ENCODE results near the gene RNU1-2.
"Not testable (repeated sequence)": the region's sequence is repeated elsewhere in the genome, so short reads cannot be mapped to it uniquely, and the experiment has no call there.

RNU1-2 gene

DNA sequence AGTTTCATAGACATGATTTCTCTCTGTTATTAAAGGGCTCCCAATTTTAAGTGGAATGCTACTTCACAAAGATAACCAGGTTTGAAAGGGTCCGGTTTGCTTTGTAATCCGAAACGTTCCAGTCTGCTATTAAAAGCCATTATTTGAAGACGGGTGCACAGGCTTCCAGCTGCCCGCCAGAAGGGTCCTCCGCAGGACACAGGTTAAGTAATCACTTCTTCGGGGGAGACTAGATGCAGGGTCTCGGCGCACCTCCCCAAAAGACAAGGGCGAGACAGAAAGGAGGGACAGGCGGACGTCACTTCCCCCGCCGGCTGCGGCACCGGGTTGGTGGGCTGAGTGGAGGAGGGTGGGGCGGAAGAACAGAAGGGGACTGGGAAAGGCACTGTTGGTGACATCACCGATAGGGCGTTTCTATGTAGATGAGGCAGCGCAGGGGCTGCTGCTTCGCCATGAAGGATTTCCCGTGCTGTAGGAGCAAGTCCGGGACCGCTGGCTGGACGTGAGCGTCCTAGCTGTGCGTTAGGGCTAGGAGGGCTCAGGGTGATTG, 8.9 kb downstream of the RNU1-2 start:
- Histone ChIP-seq H3K27me3 (ENCODE audit: low read depth, low read length) (no peaks in the 10 kb centered on the region), H3K4me1 (ENCODE audit: control insufficient read depth in 1 of 2, insufficient read depth in 2 of 2, low read length in 2 of 2) (peaks cover 0 to 10% of the 10 kb centered on the region in 2 donors)

DNA sequence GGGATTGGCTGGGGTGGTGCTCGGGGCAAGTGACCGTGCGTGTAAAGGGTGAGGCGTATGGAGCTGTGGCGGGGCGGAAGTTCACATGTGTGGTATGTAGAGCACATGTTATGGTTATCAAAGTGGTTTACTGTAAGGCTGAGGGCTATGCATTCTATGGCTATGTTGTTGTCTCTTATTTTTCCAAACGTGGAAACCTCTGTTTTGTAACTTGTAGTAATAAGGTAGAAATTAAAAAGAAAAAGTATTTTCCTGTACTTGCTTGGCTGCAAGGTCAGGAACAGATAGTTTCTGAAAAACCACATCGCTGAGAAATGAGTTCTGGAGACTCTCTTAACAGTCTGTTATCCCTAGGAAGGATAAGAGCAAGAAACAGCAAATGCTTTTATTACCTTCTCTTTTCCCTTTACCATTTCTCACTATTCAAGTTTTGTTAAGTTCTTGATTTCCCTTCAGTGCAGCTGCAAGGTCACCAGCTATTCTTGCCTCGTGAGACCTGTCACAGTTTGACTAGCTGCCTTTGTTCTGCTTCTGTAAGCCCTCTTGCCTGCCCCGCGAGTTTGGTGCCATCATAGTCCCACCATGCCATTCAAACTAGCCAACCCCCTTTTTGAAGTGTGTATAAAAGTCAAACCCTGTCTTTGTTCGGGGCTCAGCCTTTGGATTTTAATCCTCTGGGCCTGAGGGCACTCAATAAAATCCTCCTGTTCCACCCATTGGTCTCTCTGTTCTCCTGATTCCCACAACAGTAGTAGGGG, 9.5 kb downstream of the RNU1-2 start:
- H3K27ac ChIP-seq (ENCODE audit: low read length): peak overlapping the region; percentile 98
- H3K9me3 ChIP-seq (ENCODE audit: control insufficient read depth in 1 of 2, low read length in 2 of 2): no peaks in the 10 kb centered on the region
- peaks cover 0 to 3% of the 10 kb centered on the region in 2 donors for H3K36me3 ChIP-seq (ENCODE audit: control insufficient read depth in 1 of 2, insufficient read depth in 2 of 2, low read length in 2 of 2)
- peak overlapping the region; percentile 62 to 79 for H3K4me3 ChIP-seq (ENCODE audit: low read depth in 1 of 2, low read length in 2 of 2)
- H3K4me1 ChIP-seq (ENCODE audit: control insufficient read depth in 1 of 2, insufficient read depth in 2 of 2, low read length in 2 of 2): peaks cover 0 to 10% of the 10 kb centered on the region in 2 donors
- H3K27me3 ChIP-seq (ENCODE audit: low read depth, low read length): no peaks in the 10 kb centered on the region

More for the DNA sequence above, 8.9 kb downstream of the RNU1-2 start:
- Histone ChIP-seq H3K36me3 (ENCODE audit: control insufficient read depth in 1 of 2, insufficient read depth in 2 of 2, low read length in 2 of 2) (peaks cover 0 to 3% of the 10 kb centered on the region in 2 donors), H3K27ac (ENCODE audit: low read length) (peak overlapping the region; percentile 98), H3K4me3 (ENCODE audit: low read depth in 1 of 2, low read length in 2 of 2) (peak overlapping the region; percentile 62 to 79), H3K9me3 (ENCODE audit: control insufficient read depth in 1 of 2, low read length in 2 of 2) (no peaks in the 10 kb centered on the region)

DNA sequence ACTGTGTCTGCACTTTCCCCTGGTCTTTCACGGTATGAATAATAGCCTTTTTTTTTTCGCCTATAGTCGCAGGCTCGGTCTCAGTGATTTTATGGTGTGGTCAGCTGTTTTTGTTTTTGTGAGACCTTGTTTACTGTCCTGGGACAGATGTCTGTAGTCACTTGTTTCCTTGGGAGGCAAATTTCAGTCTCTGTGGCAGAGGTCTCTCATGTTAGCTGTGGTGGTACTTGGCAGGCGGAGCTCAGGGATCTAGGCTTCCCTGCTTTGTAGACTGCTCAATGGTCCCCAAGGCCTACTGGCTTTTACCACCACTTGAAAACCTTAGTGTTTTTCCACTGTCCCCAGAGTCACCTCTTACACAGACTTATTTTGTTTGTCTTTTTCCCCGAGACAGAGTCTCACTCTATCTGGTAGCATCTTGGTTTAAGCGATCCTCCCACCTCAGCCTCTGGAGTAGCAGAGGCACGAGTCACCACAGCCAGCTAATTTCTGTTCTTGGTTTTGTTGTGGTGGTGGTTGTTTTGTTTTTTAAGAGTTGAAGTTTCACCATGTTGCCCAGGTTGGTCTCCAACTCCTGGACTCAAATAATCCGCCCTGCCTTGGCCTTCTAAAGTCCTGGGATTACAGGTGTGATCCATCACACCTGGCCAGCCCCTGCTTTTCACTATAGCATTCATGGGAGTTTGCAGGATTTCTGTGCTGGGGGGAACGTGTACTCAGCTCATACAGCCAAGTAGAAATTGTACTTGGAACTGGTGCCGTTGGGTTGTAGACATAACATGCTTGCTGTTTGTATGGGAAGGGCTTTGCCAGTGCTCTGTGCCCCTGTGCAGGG, 10.3 kb downstream of the RNU1-2 start:
- Histone ChIP-seq H3K27ac (ENCODE audit: low read length) (peak overlapping the region; percentile 98), H3K36me3 (ENCODE audit: control insufficient read depth in 1 of 2, insufficient read depth in 2 of 2, low read length in 2 of 2) (peaks cover 0 to 3% of the 10 kb centered on the region in 2 donors), H3K4me1 (ENCODE audit: control insufficient read depth in 1 of 2, insufficient read depth in 2 of 2, low read length in 2 of 2) (peaks cover 0 to 10% of the 10 kb centered on the region in 2 donors), H3K27me3 (ENCODE audit: low read depth, low read length) (no peaks in the 10 kb centered on the region), H3K4me3 (ENCODE audit: low read depth in 1 of 2, low read length in 2 of 2) (peak overlapping the region in 1 of 2 donors; percentile 32), H3K9me3 (ENCODE audit: control insufficient read depth in 1 of 2, low read length in 2 of 2) (no peaks in the 10 kb centered on the region)

DNA sequence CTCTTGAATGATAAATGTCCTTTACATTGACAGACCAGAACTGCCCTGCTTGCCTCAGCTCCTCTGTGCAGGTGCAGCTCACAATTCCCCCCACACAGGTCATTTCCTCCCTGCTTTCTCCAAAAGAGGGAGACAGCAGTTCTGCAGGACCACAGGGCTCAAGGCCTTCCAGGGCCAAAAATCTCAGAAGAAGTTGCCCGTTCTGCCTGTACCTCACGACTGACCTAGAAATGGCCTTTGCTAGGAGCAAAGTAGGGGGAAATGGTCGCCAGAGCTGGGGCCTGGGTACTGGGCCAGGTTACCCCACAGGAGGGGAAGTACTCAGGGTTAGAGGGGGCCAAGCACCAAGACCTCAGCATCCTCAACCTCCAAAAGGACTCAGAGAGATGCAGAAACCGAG, 11.1 kb downstream of the RNU1-2 start:
- no peak overlapping the region for H3K4me3 ChIP-seq (ENCODE audit: low read depth in 1 of 2, low read length in 2 of 2)
- no peak overlapping the region for H3K27ac ChIP-seq (ENCODE audit: low read length)
- peaks cover 0 to 3% of the 10 kb centered on the region in 2 donors for H3K36me3 ChIP-seq (ENCODE audit: control insufficient read depth in 1 of 2, insufficient read depth in 2 of 2, low read length in 2 of 2)
- H3K9me3 ChIP-seq (ENCODE audit: control insufficient read depth in 1 of 2, low read length in 2 of 2): no peaks in the 10 kb centered on the region
- no peaks in the 10 kb centered on the region for H3K27me3 ChIP-seq (ENCODE audit: low read depth, low read length)
- H3K4me1 ChIP-seq (ENCODE audit: control insufficient read depth in 1 of 2, insufficient read depth in 2 of 2, low read length in 2 of 2): peaks cover 0 to 10% of the 10 kb centered on the region in 2 donors

DNA sequence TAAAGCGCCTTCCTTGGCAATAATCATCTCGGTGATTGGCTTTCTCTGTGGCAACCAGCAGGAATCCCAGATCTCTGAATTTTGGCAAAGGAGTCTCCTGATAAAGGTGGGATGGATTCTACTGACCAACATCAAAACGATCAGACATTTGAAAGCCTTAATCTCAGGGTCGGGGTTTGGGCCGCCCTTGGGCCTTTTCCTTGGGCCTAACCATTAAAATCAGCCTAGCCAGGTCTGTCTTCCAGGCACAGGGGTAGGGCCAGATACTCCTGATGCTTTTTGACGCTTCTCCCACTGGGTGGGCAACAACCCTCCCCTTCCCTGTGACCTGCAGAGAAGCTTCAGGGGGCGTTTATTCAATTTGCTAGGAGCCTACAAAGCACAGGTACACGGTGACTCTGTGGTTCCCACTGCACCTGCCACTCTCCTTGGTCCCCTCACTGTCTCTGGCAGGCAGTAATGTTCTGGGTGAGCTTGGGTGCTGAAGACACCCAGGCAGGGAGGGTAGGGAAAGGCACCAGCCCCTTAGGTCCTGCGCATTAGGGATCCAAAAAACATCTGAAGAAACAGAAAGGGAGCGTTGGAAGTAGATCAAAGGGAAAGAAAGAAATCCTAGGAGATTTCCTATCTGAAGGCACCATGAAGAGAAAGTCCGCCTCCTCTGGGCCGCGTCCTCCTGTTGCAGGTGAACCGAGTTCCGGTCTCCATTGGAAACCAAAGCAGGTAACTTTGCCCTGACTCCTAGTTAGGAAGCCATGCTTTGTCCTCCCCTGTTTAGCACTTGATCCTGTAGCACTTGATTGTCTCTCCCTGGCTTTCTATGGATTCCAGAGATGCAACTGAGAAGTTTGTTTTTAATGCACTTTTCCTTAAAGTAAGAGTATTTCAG, 12.3 kb downstream of the RNU1-2 start:
- Histone ChIP-seq H3K9me3 (ENCODE audit: control insufficient read depth in 1 of 2, low read length in 2 of 2) (no peaks in the 10 kb centered on the region), H3K4me3 (ENCODE audit: low read depth in 1 of 2, low read length in 2 of 2) (no peak overlapping the region), H3K27me3 (ENCODE audit: low read depth, low read length) (no peaks in the 10 kb centered on the region), H3K36me3 (ENCODE audit: control insufficient read depth in 1 of 2, insufficient read depth in 2 of 2, low read length in 2 of 2) (peaks cover 0 to 3% of the 10 kb centered on the region in 2 donors), H3K4me1 (ENCODE audit: control insufficient read depth in 1 of 2, insufficient read depth in 2 of 2, low read length in 2 of 2) (peaks cover 0 to 8% of the 10 kb centered on the region in 2 donors), H3K27ac (ENCODE audit: low read length) (no peak overlapping the region)

DNA sequence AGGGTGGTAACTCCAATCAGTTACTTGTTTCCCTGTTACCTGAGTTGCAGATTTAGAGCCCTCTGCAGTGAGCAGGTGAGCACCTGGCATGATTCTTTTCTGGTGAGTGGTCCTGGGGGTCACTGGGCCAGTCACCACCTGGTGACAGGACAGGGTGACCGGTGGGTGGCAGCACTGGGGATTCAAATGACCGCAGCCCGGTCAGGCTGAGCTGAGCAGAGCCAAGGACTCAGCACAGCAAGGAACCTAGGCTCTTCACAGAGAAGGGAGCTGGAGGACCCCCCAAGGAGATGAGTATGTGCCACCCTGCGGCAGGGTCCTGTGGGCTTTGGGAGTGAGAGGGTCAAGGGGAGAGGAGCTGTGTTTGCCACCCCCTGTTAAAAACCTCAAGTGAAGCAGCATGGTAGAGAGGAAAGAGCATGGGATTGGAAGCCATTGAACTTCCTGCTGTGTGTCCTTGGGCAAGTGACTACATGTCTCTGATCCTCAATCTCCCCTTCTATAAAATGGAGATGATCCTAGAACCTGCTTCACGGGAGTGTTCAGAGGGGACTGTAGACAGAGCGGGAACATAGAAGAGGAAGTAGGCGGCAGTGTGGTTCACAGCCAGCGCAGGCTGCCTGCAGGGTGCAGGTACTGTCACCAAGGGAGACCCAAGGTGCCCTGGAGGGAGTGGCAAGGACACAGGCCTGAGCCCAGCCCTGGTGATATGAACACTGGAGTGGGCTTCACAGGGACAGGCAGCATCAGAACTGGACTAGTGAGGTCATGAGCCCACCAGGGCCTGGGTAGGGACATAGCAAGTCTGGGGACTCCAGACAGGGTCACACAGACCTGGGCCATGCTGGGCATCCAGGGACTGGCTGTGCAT, 16.3 kb downstream of the RNU1-2 start:
- not testable (repeated sequence) for H3K27me3 ChIP-seq (ENCODE audit: low read depth, low read length); H3K36me3 ChIP-seq (ENCODE audit: control insufficient read depth in 1 of 2, insufficient read depth in 2 of 2, low read length in 2 of 2); H3K4me3 ChIP-seq (ENCODE audit: low read depth in 1 of 2, low read length in 2 of 2); H3K9me3 ChIP-seq (ENCODE audit: control insufficient read depth in 1 of 2, low read length in 2 of 2); H3K27ac ChIP-seq (ENCODE audit: low read length)
- peaks cover 3 to 21% of the 10 kb centered on the region in 2 donors for H3K4me1 ChIP-seq (ENCODE audit: control insufficient read depth in 1 of 2, insufficient read depth in 2 of 2, low read length in 2 of 2)

DNA sequence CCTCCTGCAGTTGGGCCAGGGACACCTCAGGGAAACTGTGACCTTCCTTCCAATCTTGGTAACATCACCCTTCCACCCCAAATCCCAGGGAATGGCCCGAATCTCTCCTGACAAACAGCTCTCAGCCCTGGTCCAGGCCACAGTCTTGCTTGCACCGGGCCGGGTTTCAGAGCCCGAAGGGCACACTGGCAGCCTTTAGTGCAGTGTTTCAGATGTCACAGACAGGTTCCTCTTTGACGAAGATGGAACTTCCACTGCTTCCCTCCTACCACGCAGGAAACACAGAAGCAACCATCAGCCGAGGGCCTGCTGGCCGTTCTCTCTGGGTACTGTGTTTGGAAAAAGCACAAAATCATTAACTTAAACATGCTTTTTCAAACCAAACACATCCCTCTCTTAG, 17.0 kb downstream of the RNU1-2 start:
- H3K36me3 ChIP-seq (ENCODE audit: control insufficient read depth in 1 of 2, insufficient read depth in 2 of 2, low read length in 2 of 2); H3K27ac ChIP-seq (ENCODE audit: low read length); H3K27me3 ChIP-seq (ENCODE audit: low read depth, low read length); H3K4me3 ChIP-seq (ENCODE audit: low read depth in 1 of 2, low read length in 2 of 2); H3K9me3 ChIP-seq (ENCODE audit: control insufficient read depth in 1 of 2, low read length in 2 of 2): not testable (repeated sequence)
- H3K4me1 ChIP-seq (ENCODE audit: control insufficient read depth in 1 of 2, insufficient read depth in 2 of 2, low read length in 2 of 2): peaks cover 3 to 21% of the 10 kb centered on the region in 2 donors

DNA sequence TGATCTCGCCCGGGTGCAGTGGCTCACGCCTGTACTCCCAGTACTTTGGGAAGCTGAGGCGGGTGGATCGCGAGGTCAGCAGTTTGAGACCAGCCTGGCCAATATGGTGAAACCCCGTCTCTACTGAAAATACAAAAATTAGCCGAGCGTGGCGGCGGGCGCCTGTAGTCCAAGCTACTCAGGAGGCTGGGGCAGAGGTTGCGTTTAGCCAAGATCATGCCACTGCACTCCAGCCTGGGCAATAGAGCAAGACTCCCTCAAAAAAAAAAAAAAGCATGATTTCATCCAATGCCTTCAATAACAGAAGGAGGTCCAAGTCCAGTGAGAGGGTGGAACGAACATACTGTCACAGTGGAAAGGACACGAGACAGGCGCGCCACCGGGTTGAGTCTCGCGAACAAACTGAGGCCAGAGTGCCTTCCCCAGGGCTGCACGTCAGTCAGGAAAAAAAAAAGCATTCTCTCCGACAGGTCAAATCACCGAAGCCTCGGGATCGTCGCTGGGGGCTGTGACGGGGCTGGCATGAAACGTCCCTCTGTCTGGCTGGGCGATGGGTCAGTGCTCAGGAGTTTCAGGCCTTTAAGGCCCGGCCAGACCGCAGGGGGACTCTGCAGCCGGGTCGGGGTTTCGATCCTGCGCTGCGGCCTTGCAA, 17.5 kb downstream of the RNU1-2 start:
- H3K27ac ChIP-seq (ENCODE audit: low read length): no peak overlapping the region

DNA sequence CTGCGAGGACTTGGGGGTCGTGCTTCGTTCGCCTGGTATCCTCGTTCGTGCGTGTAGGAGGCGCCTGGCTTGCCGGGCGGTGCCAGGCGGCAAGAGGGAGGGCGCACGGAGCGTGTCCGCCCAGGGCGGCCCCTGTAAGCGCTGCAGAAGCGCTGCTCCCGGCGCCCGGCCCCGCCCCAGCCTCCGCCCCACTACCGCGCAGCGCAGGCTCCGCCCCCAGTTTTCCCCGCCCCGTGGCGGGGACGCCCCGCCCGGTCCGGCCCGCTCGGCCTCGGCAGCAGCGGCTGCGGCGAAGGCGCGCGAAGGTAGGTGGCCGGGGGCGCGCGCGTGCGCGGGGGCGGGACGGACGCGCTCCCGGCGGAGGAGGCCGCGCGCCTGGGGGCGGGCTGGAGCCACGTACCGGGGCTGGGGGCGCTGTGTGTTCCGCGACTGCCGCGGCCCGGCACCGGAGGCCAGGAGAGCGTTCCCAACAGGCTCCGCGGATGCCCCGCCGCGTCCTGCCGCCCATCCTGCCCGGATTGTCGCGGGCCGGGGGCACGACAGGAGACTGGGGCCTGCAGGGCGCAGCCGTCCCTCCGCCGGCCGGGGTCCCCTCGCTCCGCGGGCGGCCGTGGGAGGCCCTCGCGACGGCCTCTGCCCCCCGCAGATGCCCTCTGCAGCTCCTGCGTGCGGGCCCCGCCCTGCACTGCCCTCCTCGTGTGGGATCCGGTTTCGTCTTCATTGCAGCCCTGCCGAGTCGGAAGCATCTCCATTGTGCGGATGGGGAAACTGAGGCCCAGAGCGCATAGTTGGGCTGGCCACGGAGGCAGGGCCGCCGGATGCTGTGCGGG, 18.3 kb downstream of the RNU1-2 start:
- H3K4me1 ChIP-seq (ENCODE audit: control insufficient read depth in 1 of 2, insufficient read depth in 2 of 2, low read length in 2 of 2): peaks cover 3 to 21% of the 10 kb centered on the region in 2 donors
- peak overlapping the region; percentile 57 to 98 for H3K4me3 ChIP-seq (ENCODE audit: low read depth in 1 of 2, low read length in 2 of 2)
- no peaks in the 10 kb centered on the region for H3K36me3 ChIP-seq (ENCODE audit: control insufficient read depth in 1 of 2, insufficient read depth in 2 of 2, low read length in 2 of 2)
- H3K27ac ChIP-seq (ENCODE audit: low read length): no peak overlapping the region
- no peaks in the 10 kb centered on the region for H3K9me3 ChIP-seq (ENCODE audit: control insufficient read depth in 1 of 2, low read length in 2 of 2)
- no peaks in the 10 kb centered on the region for H3K27me3 ChIP-seq (ENCODE audit: low read depth, low read length)

More for the DNA sequence above, 17.5 kb downstream of the RNU1-2 start:
- Histone ChIP-seq H3K4me3 (ENCODE audit: low read depth in 1 of 2, low read length in 2 of 2) (peak overlapping the region; percentile 57 to 71), H3K4me1 (ENCODE audit: control insufficient read depth in 1 of 2, insufficient read depth in 2 of 2, low read length in 2 of 2) (peaks cover 3 to 21% of the 10 kb centered on the region in 2 donors), H3K36me3 (ENCODE audit: control insufficient read depth in 1 of 2, insufficient read depth in 2 of 2, low read length in 2 of 2) (no peaks in the 10 kb centered on the region), H3K27me3 (ENCODE audit: low read depth, low read length) (no peaks in the 10 kb centered on the region), H3K9me3 (ENCODE audit: control insufficient read depth in 1 of 2, low read length in 2 of 2) (no peaks in the 10 kb centered on the region)
